ENCODE results near the gene CYP1A1. TPM values are rescaled to one million over a fixed set of nuclear protein-coding genes. Genes with fewer than 3 reads are reported as not detected.

The CYP1A1 gene
- total RNA-seq, 3 donors from 2014 or later (not counting 1 experiment from before 2014, with no cell fraction given), result 0.33 TPM; not detected in 2

- peak overlapping the region; percentile 97 to 99 for H3K27ac Mint-ChIP-seq
- ATAC-seq (no peak), DNase-seq (no peak)
- peaks cover 5 to 16% of the 10 kb centered on the region in 2 donors for H3K27me3 Mint-ChIP-seq (ENCODE audit: low read depth in 2 of 2)
- Histone ChIP-seq H3K27me3 (ENCODE audit: control insufficient read depth, insufficient read depth, low read length) (peaks cover 6% of the 10 kb centered on the region), H3K4me3 (ENCODE audit: low read length) (peak overlapping the region; percentile 58), H3K27ac (ENCODE audit: low read length) (no peak overlapping the region), H3K9me3 (ENCODE audit: control insufficient read depth, insufficient read depth, low read length) (no peaks in the 10 kb centered on the region), H3K4me1 (ENCODE audit: control insufficient read depth, insufficient read depth, low read length) (peaks cover 13% of the 10 kb centered on the region), H3K36me3 (ENCODE audit: control insufficient read depth, insufficient read depth, low read length) (no peaks in the 10 kb centered on the region)
- no peaks in the 10 kb centered on the region for H3K9me3 Mint-ChIP-seq
- peak overlapping the region; percentile 100 for H3K4me3 Mint-ChIP-seq
- TF ChIP-seq, protein P1, sequence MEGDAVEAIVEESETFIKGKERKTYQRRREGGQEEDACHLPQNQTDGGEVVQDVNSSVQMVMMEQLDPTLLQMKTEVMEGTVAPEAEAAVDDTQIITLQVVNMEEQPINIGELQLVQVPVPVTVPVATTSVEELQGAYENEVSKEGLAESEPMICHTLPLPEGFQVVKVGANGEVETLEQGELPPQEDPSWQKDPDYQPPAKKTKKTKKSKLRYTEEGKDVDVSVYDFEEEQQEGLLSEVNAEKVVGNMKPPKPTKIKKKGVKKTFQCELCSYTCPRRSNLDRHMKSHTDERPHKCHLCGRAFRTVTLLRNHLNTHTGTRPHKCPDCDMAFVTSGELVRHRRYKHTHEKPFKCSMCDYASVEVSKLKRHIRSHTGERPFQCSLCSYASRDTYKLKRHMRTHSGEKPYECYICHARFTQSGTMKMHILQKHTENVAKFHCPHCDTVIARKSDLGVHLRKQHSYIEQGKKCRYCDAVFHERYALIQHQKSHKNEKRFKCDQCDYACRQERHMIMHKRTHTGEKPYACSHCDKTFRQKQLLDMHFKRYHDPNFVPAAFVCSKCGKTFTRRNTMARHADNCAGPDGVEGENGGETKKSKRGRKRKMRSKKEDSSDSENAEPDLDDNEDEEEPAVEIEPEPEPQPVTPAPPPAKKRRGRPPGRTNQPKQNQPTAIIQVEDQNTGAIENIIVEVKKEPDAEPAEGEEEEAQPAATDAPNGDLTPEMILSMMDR (IDR thresholded peaks at IDR 0.05), result no peak
- no peaks in the 10 kb centered on the region for H3K36me3 Mint-ChIP-seq
- H3K4me1 Mint-ChIP-seq, result peaks cover 30 to 35% of the 10 kb centered on the region in 2 donors
- intact Hi-C loops (cut with micrococcal nuclease), result no loop called here
- 59% methylated on average over 2 of the region's 2 CpGs for WGBS (ENCODE audit: insufficient coverage)
These were observed 28.5 kb downstream of the CYP1A1 start for GRCh38 chr15:74696808-74697207.

- H3K27ac ChIP-seq (ENCODE audit: low read length), result peak overlapping the region; percentile 80
- peaks cover 13% of the 10 kb centered on the region for H3K4me1 ChIP-seq (ENCODE audit: control insufficient read depth, insufficient read depth, low read length)
- peak overlapping the region; percentile 100 for H3K4me3 Mint-ChIP-seq
- DNase-seq, result no peak
- peaks cover 5% of the 10 kb centered on the region for H3K27me3 ChIP-seq (ENCODE audit: control insufficient read depth, insufficient read depth, low read length)
- H3K27me3 Mint-ChIP-seq (ENCODE audit: low read depth in 2 of 2), result peaks cover under 1 to 12% of the 10 kb centered on the region in 2 donors
- H3K9me3 ChIP-seq (ENCODE audit: control insufficient read depth, insufficient read depth, low read length), result no peaks in the 10 kb centered on the region
- TF ChIP-seq, protein P1 (IDR thresholded peaks at IDR 0.05), result no peak
- peak overlapping the region; percentile 58 for H3K4me3 ChIP-seq (ENCODE audit: low read length)
- 4% methylated on average over 10 of the region's 10 CpGs for WGBS (ENCODE audit: insufficient coverage)
- peak in 1 of 3 donors; percentile 5 for ATAC-seq
- peak overlapping the region; percentile 97 to 99 for H3K27ac Mint-ChIP-seq
- no peaks in the 10 kb centered on the region for H3K36me3 Mint-ChIP-seq
- intact Hi-C loops (cut with micrococcal nuclease), result no loop called here
- H3K4me1 Mint-ChIP-seq, result peaks cover 30 to 35% of the 10 kb centered on the region in 2 donors
- no peaks in the 10 kb centered on the region for H3K9me3 Mint-ChIP-seq
- H3K36me3 ChIP-seq (ENCODE audit: control insufficient read depth, insufficient read depth, low read length), result no peaks in the 10 kb centered on the region
These were observed 29.0 kb downstream of the CYP1A1 start for GRCh38 chr15:74696398-74696729.

DNA sequence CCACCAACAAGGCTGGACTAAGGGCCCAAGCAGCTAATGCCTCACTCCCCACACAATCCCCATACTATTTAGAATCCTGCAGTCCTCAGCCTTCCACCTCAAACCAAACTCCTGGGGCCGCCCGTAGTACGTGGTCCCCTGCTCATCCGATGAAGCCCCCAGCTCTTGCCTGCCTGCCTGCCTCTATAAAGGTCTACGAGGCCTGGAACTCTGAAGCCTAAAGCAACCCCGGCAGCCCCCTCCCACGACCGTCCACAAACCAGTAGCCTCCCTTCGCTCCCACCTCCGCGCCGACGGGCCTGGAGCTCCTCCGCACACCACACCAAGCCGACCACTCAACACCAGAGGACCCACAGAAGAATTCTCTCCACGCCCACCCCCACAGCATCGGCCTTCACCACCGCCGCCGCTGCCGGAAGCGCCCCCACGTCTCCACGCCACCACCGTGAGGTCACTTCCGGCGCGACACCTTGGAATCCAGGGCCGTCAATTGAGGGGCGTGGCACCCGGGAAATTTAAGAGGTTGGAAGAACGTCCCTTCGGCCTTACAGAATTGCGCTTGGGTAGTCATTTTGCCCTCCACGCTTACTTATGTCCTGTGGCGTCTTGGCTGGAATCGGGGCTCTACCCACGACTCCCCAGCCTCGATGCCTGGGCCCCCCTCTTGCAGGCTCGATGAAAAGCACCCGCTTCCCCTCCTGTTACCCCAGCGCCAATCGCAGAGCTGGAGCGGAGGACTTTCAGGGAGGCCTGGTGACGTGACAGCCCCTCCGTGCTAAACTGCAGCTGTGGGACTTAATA, 29.5 kb downstream of the CYP1A1 start, which contains the start of gene EDC3:
EDC3 (minus strand) TSS at position 428 of the 801 bp plus-strand sequence. CDS start 20,900 bp downstream, outside the sequence.
- Mint-ChIP-seq H3K27ac (peak within 1 kb of the TSS; percentile 97 to 99), H3K36me3 (no peaks in the 10 kb centered on the region), H3K4me3 (peak within 1 kb of the TSS; percentile 100), H3K9me3 (no peaks in the 10 kb centered on the region), H3K4me1 (peaks cover 30 to 35% of the 10 kb centered on the region in 2 donors), H3K27me3 (ENCODE audit: low read depth in 2 of 2) (peaks cover 0 to 8% of the 10 kb centered on the region in 2 donors)
- H3K27ac ChIP-seq (ENCODE audit: low read length), result peak within 1 kb of the TSS; percentile 80
- peak within 1 kb of the TSS; percentile 58 for H3K4me3 ChIP-seq (ENCODE audit: low read length)
- WGBS (ENCODE audit: insufficient coverage), result under 1% methylated on average over 46 of the region's 46 CpGs
- TF ChIP-seq, protein P1 (IDR thresholded peaks at IDR 0.05), result no peak
- H3K9me3 ChIP-seq (ENCODE audit: control insufficient read depth, insufficient read depth, low read length), result no peaks in the 10 kb centered on the region
- ATAC-seq, result peak; percentile 85 to 92 (median 91)
- H3K4me1 ChIP-seq (ENCODE audit: control insufficient read depth, insufficient read depth, low read length), result peaks cover 13% of the 10 kb centered on the region
- DNase-seq, result peak; percentile 83 to 94
- intact Hi-C loops (cut with micrococcal nuclease), result no loop called here
- H3K27me3 ChIP-seq (ENCODE audit: control insufficient read depth, insufficient read depth, low read length), result no peaks in the 10 kb centered on the region
- H3K36me3 ChIP-seq (ENCODE audit: control insufficient read depth, insufficient read depth, low read length), result no peaks in the 10 kb centered on the region

Measured in natural killer cell (primary cell).